ENCODE measurements around the gene GREB1L. TPM values are rescaled to one million over a fixed set of nuclear protein-coding genes. Genes with fewer than 3 reads are reported as not detected.

Gene GREB1L
- total RNA-seq, 1 donor from 2014 or later: 0.70 TPM

DNA sequence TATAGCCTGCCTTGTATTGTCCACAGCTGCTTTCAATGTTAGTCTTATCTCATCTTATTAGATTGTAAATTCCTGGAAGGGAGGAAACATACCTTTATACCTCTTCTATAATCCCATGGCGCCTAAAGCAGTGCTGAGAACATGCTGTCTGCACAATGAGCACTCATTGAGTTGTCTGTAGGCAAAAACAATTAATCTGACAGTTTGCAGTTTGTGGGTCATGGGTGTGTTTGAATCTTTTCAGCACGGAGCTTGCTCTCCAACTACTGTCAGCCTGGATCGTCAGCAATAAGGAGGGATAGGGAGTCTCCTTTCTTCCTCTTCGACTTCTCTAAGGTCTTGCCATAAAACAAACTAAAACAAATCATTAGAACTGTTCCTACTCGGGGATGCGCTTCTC lies 26.5 kb upstream of the GREB1L start:
- DNase-seq (ENCODE audit: extremely low spot score, unreplicated experiment): no peak
- TF ChIP-seq, protein P1, sequence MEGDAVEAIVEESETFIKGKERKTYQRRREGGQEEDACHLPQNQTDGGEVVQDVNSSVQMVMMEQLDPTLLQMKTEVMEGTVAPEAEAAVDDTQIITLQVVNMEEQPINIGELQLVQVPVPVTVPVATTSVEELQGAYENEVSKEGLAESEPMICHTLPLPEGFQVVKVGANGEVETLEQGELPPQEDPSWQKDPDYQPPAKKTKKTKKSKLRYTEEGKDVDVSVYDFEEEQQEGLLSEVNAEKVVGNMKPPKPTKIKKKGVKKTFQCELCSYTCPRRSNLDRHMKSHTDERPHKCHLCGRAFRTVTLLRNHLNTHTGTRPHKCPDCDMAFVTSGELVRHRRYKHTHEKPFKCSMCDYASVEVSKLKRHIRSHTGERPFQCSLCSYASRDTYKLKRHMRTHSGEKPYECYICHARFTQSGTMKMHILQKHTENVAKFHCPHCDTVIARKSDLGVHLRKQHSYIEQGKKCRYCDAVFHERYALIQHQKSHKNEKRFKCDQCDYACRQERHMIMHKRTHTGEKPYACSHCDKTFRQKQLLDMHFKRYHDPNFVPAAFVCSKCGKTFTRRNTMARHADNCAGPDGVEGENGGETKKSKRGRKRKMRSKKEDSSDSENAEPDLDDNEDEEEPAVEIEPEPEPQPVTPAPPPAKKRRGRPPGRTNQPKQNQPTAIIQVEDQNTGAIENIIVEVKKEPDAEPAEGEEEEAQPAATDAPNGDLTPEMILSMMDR (IDR thresholded peaks at IDR 0.05): no peak
- Mint-ChIP-seq H3K4me1 (ENCODE audit: unreplicated experiment) (peaks cover 12% of the 10 kb centered on the region), H3K9me3 (ENCODE audit: unreplicated experiment) (no peaks in the 10 kb centered on the region), H3K36me3 (ENCODE audit: unreplicated experiment) (no peaks in the 10 kb centered on the region), H3K27me3 (ENCODE audit: unreplicated experiment) (peaks cover 15% of the 10 kb centered on the region), H3K4me3 (ENCODE audit: unreplicated experiment) (no peak overlapping the region), H3K27ac (ENCODE audit: unreplicated experiment) (no peak overlapping the region)

DNA sequence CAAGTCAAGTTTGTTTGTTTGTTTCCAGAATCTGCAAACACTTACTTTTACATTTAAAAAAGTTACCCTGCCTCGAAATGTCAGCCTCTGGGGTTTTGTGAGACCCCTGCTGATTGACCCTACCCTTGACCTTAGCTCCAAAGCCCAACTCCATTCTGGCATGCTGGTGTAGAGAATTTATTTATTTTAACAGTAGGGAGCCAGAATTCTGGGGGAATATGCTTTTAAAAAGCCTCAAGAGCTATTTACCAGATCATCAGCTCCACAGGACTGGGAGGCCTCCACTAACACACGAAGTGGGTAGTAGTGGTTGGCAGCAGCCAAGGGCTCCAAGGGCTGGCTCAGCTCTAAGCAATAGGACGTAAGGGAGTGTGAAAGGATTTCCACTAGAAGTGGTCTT lies 23.2 kb upstream of the GREB1L start:
- TF ChIP-seq, protein P1 (IDR thresholded peaks at IDR 0.05): no peak
- no peak for DNase-seq (ENCODE audit: extremely low spot score, unreplicated experiment)
- Mint-ChIP-seq H3K4me1 (ENCODE audit: unreplicated experiment) (peaks cover 12% of the 10 kb centered on the region), H3K9me3 (ENCODE audit: unreplicated experiment) (no peaks in the 10 kb centered on the region), H3K4me3 (ENCODE audit: unreplicated experiment) (no peak overlapping the region), H3K36me3 (ENCODE audit: unreplicated experiment) (no peaks in the 10 kb centered on the region), H3K27me3 (ENCODE audit: unreplicated experiment) (peaks cover 3% of the 10 kb centered on the region), H3K27ac (ENCODE audit: unreplicated experiment) (no peak overlapping the region)

DNA sequence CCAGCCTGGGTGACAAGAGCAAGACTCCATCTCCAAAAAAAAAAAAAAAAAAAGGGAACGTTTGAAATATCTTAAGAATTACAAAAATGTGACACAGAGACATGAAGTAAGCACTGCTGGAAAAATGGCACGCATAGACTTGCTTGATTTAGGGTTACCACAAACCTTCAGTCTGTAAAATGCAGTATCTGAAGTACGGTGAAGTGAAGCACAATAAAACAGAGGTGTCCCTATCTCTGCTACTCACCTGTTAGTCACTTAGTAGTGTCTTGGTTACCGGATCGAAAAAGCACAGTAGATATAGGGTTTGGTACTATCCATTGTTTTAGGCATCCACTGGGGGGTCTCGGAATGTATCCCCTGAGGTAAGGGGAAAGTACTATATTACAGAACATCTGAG lies 11.6 kb upstream of the GREB1L start:
- Mint-ChIP-seq H3K4me1 (ENCODE audit: unreplicated experiment) (no peaks in the 10 kb centered on the region), H3K36me3 (ENCODE audit: unreplicated experiment) (no peaks in the 10 kb centered on the region), H3K27me3 (ENCODE audit: unreplicated experiment) (peaks cover 9% of the 10 kb centered on the region), H3K27ac (ENCODE audit: unreplicated experiment) (no peak overlapping the region), H3K4me3 (ENCODE audit: unreplicated experiment) (no peak overlapping the region), H3K9me3 (ENCODE audit: unreplicated experiment) (no peaks in the 10 kb centered on the region)
- no peak for DNase-seq (ENCODE audit: extremely low spot score, unreplicated experiment)
- TF ChIP-seq, protein P1 (IDR thresholded peaks at IDR 0.05): no peak

DNA sequence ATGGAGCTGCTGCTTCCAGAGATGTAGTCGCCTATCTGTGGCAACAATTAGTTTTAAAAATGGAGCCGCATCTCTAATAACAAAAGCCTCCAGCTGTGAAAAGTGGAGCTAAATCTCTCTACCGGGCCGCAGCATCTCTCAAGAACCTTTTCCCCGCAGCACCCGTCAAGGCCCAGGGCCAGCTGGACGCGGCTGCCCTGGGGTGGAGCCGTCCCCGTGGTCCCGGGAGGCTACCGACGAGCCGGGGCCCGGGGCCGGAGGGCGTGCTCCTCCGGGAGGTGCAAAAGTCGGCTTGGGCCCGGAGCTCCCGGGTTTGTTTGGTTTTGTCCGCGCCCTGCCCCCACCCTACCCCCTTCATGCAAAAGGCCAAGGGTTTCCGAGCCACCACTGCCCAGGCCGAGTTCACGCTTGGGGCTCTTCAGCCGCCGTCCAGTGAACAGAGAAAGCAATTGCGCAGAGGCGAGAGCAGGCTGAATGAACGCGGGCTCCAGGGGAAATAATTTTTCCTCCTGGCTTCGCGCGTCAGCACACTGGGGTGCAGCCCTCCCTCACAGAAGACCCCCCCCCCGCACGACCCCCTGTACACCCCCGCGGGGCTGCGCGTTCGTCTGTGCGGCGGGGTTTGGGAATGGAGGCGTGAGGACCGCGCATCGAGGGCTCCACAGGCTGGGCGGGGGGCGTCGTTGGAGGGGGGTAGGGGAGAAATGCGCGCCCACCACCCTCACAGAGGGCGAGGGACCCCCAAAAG lies 557 bp upstream of the GREB1L start:
- H3K27me3 Mint-ChIP-seq (ENCODE audit: unreplicated experiment): peaks cover 72% of the 10 kb centered on the region
- H3K9me3 Mint-ChIP-seq (ENCODE audit: unreplicated experiment): no peaks in the 10 kb centered on the region
- TF ChIP-seq, protein P1 (IDR thresholded peaks at IDR 0.05): no peak
- H3K36me3 Mint-ChIP-seq (ENCODE audit: unreplicated experiment): no peaks in the 10 kb centered on the region
- peak overlapping the region; percentile 55 for H3K4me3 Mint-ChIP-seq (ENCODE audit: unreplicated experiment)
- H3K4me1 Mint-ChIP-seq (ENCODE audit: unreplicated experiment): peaks cover 17% of the 10 kb centered on the region
- H3K27ac Mint-ChIP-seq (ENCODE audit: unreplicated experiment): no peak overlapping the region
- DNase-seq (ENCODE audit: extremely low spot score, unreplicated experiment): no peak

DNA sequence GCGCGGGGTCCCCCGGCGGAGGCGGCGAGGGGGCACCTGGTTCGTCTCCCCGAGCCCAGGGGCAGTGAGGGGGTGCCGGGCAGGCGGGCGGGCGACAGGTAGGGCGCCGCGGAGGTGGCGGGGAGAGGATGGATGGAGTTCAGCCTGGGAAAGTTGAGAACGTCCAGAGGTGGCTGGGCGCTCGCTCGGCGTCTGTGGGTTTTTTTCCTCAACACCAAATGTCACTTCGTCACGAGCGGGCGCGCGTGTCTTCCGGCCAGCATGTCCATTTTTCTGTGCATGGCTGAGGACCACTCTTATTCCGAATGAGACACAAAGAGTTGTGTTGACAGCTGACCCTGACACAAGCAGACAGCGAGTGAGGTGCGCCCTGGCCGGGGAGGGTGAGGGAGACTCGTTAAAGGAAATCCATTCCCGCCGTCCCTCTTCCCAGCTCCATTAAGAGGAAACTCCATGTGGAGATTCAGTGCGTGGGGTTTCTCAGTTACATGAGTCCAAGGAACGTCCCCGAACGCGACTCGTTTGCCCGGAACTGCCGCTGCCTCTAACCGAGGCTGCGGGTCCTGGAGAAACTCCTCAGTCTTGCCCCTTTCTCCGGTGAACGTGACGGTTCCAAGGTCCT lies 859 bp downstream of the GREB1L start:
- H3K27me3 Mint-ChIP-seq (ENCODE audit: unreplicated experiment): peaks cover 71% of the 10 kb centered on the region
- no peaks in the 10 kb centered on the region for H3K36me3 Mint-ChIP-seq (ENCODE audit: unreplicated experiment)
- peak overlapping the region; percentile 65 for H3K4me3 Mint-ChIP-seq (ENCODE audit: unreplicated experiment)
- TF ChIP-seq, protein P1 (IDR thresholded peaks at IDR 0.05): no peak
- H3K27ac Mint-ChIP-seq (ENCODE audit: unreplicated experiment): no peak overlapping the region
- no peaks in the 10 kb centered on the region for H3K9me3 Mint-ChIP-seq (ENCODE audit: unreplicated experiment)
- H3K4me1 Mint-ChIP-seq (ENCODE audit: unreplicated experiment): peaks cover 17% of the 10 kb centered on the region
- no peak for DNase-seq (ENCODE audit: extremely low spot score, unreplicated experiment)

Measured in osteocyte (in vitro differentiated cells).